ENCODE results near the gene AHDC1. TPM values are rescaled to one million over a fixed set of nuclear protein-coding genes. Genes with fewer than 3 reads are reported as not detected.
"Not testable (repeated sequence)": the region's sequence is repeated elsewhere in the genome, so short reads cannot be mapped to it uniquely, and the experiment has no call there.

Gene AHDC1
- total RNA-seq, 1 donor from 2014 or later: 18.0 TPM

DNA sequence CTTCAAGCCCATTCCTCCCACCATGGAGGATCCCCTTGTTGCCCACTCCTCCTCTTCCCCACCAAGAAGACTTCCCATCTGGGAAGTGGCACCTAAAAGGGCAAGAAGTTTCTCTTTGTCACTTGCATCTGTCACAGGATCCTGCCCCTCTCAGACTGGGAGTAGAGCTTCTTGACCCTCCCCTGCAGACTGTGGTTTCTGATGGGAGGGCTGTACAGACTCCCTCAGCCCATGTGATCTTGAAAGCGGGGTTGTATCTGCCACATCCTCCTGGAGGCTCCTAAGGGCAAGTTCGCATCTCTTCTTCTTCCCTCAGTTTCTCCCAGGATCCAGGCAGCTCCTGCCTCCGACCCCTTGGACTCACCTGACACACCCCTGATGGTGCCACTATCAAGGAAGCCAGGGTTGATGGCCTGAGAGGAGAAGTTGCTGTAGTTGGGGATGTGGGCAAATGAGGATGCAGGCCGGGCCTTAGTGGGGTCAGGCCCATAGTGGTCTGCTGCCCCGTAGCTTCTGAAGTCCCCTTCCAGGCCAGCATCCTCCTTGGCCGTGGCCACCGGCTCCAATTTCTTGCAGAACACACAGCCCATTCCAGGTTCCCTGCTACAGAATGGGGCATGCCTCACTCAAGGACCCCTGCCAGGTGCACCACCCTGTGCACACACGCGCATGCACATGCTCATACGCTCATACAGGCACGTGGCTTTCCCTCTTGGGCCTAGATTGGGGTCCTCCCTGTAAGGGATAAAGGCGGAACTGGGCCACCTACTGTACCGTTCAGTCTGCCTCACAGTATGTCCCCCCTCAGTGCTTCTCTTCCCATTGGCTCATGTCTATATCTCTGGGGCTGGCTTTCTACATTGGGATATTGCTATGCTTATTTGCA, 19.6 kb upstream of the AHDC1 start:
- peaks cover under 1% of the 10 kb centered on the region for H3K27me3 ChIP-seq (ENCODE audit: control insufficient read depth, insufficient read depth, low read length)
- DNase-seq (ENCODE audit: low read depth): no peak
- H3K36me3 ChIP-seq (ENCODE audit: control insufficient read depth, insufficient read depth, low read length): no peaks in the 10 kb centered on the region
- no peak for TF ChIP-seq CTCF (IDR thresholded peaks at IDR 0.05; ENCODE audit: insufficient read depth, low read length, poor library complexity, severe bottlenecking)
- no peak overlapping the region for H3K4me3 ChIP-seq (ENCODE audit: low read depth, low read length)

- Histone ChIP-seq H3K4me3 (ENCODE audit: low read depth, low read length) (no peak overlapping the region), H3K36me3 (ENCODE audit: control insufficient read depth, insufficient read depth, low read length) (no peaks in the 10 kb centered on the region), H3K27me3 (ENCODE audit: control insufficient read depth, insufficient read depth, low read length) (no peaks in the 10 kb centered on the region)
- no peak for TF ChIP-seq CTCF (IDR thresholded peaks at IDR 0.05; ENCODE audit: insufficient read depth, low read length, poor library complexity, severe bottlenecking)
- DNase-seq (ENCODE audit: low read depth): no peak
These were observed 18.9 kb upstream of the AHDC1 start for GRCh38 chr1:27622828-27623227.

- no peak for DNase-seq (ENCODE audit: low read depth)
- H3K27me3 ChIP-seq (ENCODE audit: control insufficient read depth, insufficient read depth, low read length): no peaks in the 10 kb centered on the region
- H3K4me3 ChIP-seq (ENCODE audit: low read depth, low read length): no peak overlapping the region
- H3K36me3 ChIP-seq (ENCODE audit: control insufficient read depth, insufficient read depth, low read length): no peaks in the 10 kb centered on the region
- no peak for TF ChIP-seq CTCF (IDR thresholded peaks at IDR 0.05; ENCODE audit: insufficient read depth, low read length, poor library complexity, severe bottlenecking)
These were observed 17.3 kb upstream of the AHDC1 start for GRCh38 chr1:27621051-27621920.

- H3K4me3 ChIP-seq (ENCODE audit: low read depth, low read length); H3K27me3 ChIP-seq (ENCODE audit: control insufficient read depth, insufficient read depth, low read length); H3K36me3 ChIP-seq (ENCODE audit: control insufficient read depth, insufficient read depth, low read length); DNase-seq (ENCODE audit: low read depth): not testable (repeated sequence)
These were observed 16.0 kb upstream of the AHDC1 start for GRCh38 chr1:27619782-27620438.

DNA sequence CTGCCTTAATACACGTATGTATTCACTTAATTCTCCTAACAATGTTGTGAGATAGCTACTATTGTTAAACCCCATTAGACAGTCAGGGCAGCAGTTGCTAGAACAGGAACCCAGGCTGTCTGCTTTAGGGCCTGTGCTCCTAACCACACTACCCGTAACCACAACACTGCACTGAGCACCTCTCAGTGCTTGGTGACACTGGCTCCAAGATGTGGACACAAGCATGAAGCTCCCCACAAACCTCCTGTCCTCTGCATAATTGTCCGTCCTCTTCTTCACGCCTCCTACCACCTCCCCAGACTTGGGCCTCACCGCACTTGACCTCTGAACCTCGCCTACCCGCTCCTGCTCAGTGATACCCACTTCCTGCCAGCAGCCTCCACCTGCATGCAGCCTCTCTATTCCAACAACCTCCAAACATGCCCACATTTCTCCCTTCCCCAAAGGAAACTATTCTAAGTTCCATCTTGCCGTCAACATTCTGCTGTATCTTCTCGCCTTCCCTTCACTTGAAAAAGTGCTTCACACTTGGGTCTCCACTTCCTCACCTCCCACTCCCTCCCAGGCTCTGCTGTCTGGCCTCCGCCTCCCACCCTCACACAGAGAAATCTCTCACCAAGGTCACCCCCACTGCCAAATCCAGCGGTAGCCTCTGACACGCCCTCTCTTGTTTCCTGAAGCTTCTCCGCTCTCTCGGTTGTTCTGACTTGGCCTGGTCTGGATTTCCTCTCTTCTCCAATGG, 14.6 kb upstream of the AHDC1 start:
- H3K27me3 ChIP-seq (ENCODE audit: control insufficient read depth, insufficient read depth, low read length): peaks cover 4% of the 10 kb centered on the region
- no peak for TF ChIP-seq CTCF (IDR thresholded peaks at IDR 0.05; ENCODE audit: insufficient read depth, low read length, poor library complexity, severe bottlenecking)
- no peak for DNase-seq (ENCODE audit: low read depth)

More for the DNA sequence above, 14.6 kb upstream of the AHDC1 start:
- no peaks in the 10 kb centered on the region for H3K36me3 ChIP-seq (ENCODE audit: control insufficient read depth, insufficient read depth, low read length)
- no peak overlapping the region for H3K4me3 ChIP-seq (ENCODE audit: low read depth, low read length)
